IPS DF 4.7 (cell line): Measurements from ENCODE around the gene SKI.

ENCODE experiments used
- DNase-seq: peaks from one replicate; pipeline ENCODE4 v3.0.0-alpha.2; 2013; ENCODE audit warnings: low spot score; ENCODE audit errors: extremely low read depth

The SKI gene

GRCh38 chr1:2306151-2306978 is 78.2 kb downstream of the SKI start:
- no peak for DNase-seq

- no peak for DNase-seq
Observed at GRCh38 chr1:2307064-2307605, 79.0 kb downstream of the SKI start.

- DNase-seq = no peak
Observed at GRCh38 chr1:2307972-2308371, 79.9 kb downstream of the SKI start.

- no peak for DNase-seq
Observed at GRCh38 chr1:2308844-2309243, 80.7 kb downstream of the SKI start.

- DNase-seq = no peak
Observed at GRCh38 chr1:2310332-2311183, 82.4 kb downstream of the SKI start.

- DNase-seq = no peak
Observed at GRCh38 chr1:2311184-2312032, 83.3 kb downstream of the SKI start.

GRCh38 chr1:2312160-2312514 is 84.0 kb downstream of the SKI start:
- no peak for DNase-seq

- no peak for DNase-seq
Observed at GRCh38 chr1:2312515-2313301, 84.6 kb downstream of the SKI start.

- no peak for DNase-seq
Observed at GRCh38 chr1:2313651-2314261, 85.6 kb downstream of the SKI start.

- DNase-seq = no peak
Observed at GRCh38 chr1:2314273-2314802, 86.2 kb downstream of the SKI start.

GRCh38 chr1:2314803-2315673 is 86.9 kb downstream of the SKI start:
- no peak for DNase-seq

GRCh38 chr1:2315674-2316450 is 87.7 kb downstream of the SKI start:
- no peak for DNase-seq

- no peak for DNase-seq
Observed at GRCh38 chr1:2316451-2316961, 88.4 kb downstream of the SKI start.

GRCh38 chr1:2317230-2318065 is 89.3 kb downstream of the SKI start:
- no peak for DNase-seq

GRCh38 chr1:2318314-2319278 is 90.5 kb downstream of the SKI start:
- no peak for DNase-seq

GRCh38 chr1:2319291-2319690 is 91.2 kb downstream of the SKI start:
- DNase-seq = no peak
